WTC11 (cell line): ENCODE measurements around the gene KRTAP11-1. TPM values are rescaled to one million over a fixed set of nuclear protein-coding genes. Genes with fewer than 3 reads are reported as not detected.

Experiments used
- ATAC-seq: fragments of 200-7000 bp; cut with Tn5 transposase; 2 replicates; pipeline ENCODE4 v1.10.0; 2021; ENCODE audit warnings: mild to moderate bottlenecking, moderate library complexity
- CTCF ChIA-PET: fragments of 300-600 bp; sonication (Branson Sonifier 250); formaldehyde crosslinking; loops from one replicate; lab custom pipeline; 2021; ENCODE audit warnings: antibody characterized with exemption; lab: Charles Lee
- POLR2A ChIA-PET: fragments of 350-600 bp; sonication (Branson Sonifier 250); formaldehyde crosslinking; loops from one replicate; lab custom pipeline; 2021; ENCODE audit warnings: antibody characterized with exemption; lab: Charles Lee
- DNase-seq: peaks from one replicate; pipeline ENCODE4 v3.0.0; 2021; ENCODE audit warnings: low spot score
- H3K27ac Mint-ChIP-seq: 2 replicates; pipeline ENCODE4 v1.8.0; 2021; ENCODE audit warnings: mixed read lengths
- H3K27me3 Mint-ChIP-seq: 2 replicates; pipeline ENCODE4 v1.8.0; 2021; ENCODE audit warnings: low read depth, mild to moderate bottlenecking, moderate library complexity, mixed read lengths
- H3K36me3 Mint-ChIP-seq: 2 replicates; pipeline ENCODE4 v1.8.0; 2021; ENCODE audit warnings: mixed read lengths
- H3K4me1 Mint-ChIP-seq: 2 replicates; pipeline ENCODE4 v1.8.0; 2022; ENCODE audit warnings: mixed read lengths
- H3K4me3 Mint-ChIP-seq: 2 replicates; pipeline ENCODE4 v1.8.0; 2021; ENCODE audit warnings: mild to moderate bottlenecking, moderate library complexity, mixed read lengths
- H3K9me3 Mint-ChIP-seq: 2 replicates; pipeline ENCODE4 v1.8.0; 2021; ENCODE audit warnings: mixed read lengths
- FOXK1 ChIP-seq: sonication (generic); formaldehyde crosslinking; IDR thresholded peaks from 2 replicates; pipeline ENCODE4 v1.8.0; 2022; ENCODE audit warnings: mild to moderate bottlenecking, moderate library complexity, missing genetic modification reagents
- FOXP1 ChIP-seq: sonication (generic); formaldehyde crosslinking; IDR thresholded peaks from 2 replicates; pipeline ENCODE4 v1.8.0; 2022; ENCODE audit warnings: missing genetic modification reagents, mild to moderate bottlenecking, moderate library complexity, borderline replicate concordance
- NFATC4 ChIP-seq: fragments of 250-450 bp; sonication (Bioruptor Pico); IDR thresholded peaks from 2 replicates; pipeline ENCODE4 v1.9.0; 2021; ENCODE audit warnings: mild to moderate bottlenecking
- NFYB ChIP-seq: sonication (generic); formaldehyde crosslinking; conservative IDR thresholded peaks from 2 replicates; pipeline ENCODE4 v1.8.0; 2022; ENCODE audit warnings: low read depth, missing genetic modification reagents
- NR2C2 ChIP-seq: sonication (generic); formaldehyde crosslinking; IDR thresholded peaks from 2 replicates; pipeline ENCODE4 v1.8.0; 2022; ENCODE audit warnings: mild to moderate bottlenecking, missing genetic modification reagents
- SOX15 ChIP-seq: fragments of 250-450 bp; sonication (Bioruptor Pico); IDR thresholded peaks from 2 replicates; pipeline ENCODE4 v1.9.0; 2021; ENCODE audit warnings: mild to moderate bottlenecking
- TEAD1 ChIP-seq: sonication (generic); formaldehyde crosslinking; IDR thresholded peaks from 2 replicates; pipeline ENCODE4 v1.8.0; 2022; ENCODE audit warnings: mild to moderate bottlenecking, missing genetic modification reagents
- ZNF138 ChIP-seq: sonication (generic); formaldehyde crosslinking; conservative IDR thresholded peaks from 2 replicates; pipeline ENCODE4 v1.8.1; 2022; ENCODE audit warnings: mild to moderate bottlenecking, moderate library complexity, missing genetic modification reagents
- ZNF671 ChIP-seq: fragments of 250-450 bp; sonication (Bioruptor Pico); IDR thresholded peaks from 2 replicates; pipeline ENCODE4 v1.8.0; 2021; ENCODE audit warnings: mild to moderate bottlenecking
- total RNA-seq: library from RNA; stranded (reverse); gene quantifications from 3 replicates; pipeline ENCODE4 v1.2.3, GENCODE V29; 2021
- TF ChIP-seq, protein P1 (sequence below): fragments of 250-450 bp; sonication (Bioruptor Pico); conservative IDR thresholded peaks from 2 replicates; pipeline ENCODE4 v1.9.0; 2021; ENCODE audit warnings: mild to moderate bottlenecking
- TF ChIP-seq, protein P2 (sequence below): sonication (generic); formaldehyde crosslinking; IDR thresholded peaks from 2 replicates; pipeline ENCODE4 v1.8.1; 2023; ENCODE audit warnings: mild to moderate bottlenecking, missing genetic modification reagents
- TF ChIP-seq, protein P3 (sequence below): sonication (generic); formaldehyde crosslinking; IDR thresholded peaks from 2 replicates; pipeline ENCODE4 v1.8.1; 2023; ENCODE audit warnings: mild to moderate bottlenecking, missing genetic modification reagents
- TF ChIP-seq, protein P4 (sequence below): sonication (generic); formaldehyde crosslinking; IDR thresholded peaks from 2 replicates; pipeline ENCODE4 v1.8.1; 2023; ENCODE audit warnings: mild to moderate bottlenecking, missing genetic modification reagents, moderate library complexity
- TF ChIP-seq, protein P5 (sequence below): fragments of 200-600 bp; IDR thresholded peaks from 2 replicates; pipeline ENCODE4 v1.8.0; 2022; ENCODE audit warnings: antibody characterized with exemption
- TF ChIP-seq, protein P6 (sequence below): sonication (generic); formaldehyde crosslinking; IDR thresholded peaks from 2 replicates; pipeline ENCODE4 v1.8.1; 2022; ENCODE audit warnings: mild to moderate bottlenecking, missing genetic modification reagents, moderate library complexity, borderline replicate concordance
- TF ChIP-seq, protein P7 (sequence below): fragments of 250-450 bp; sonication (Bioruptor Pico); IDR thresholded peaks from 2 replicates; pipeline ENCODE4 v1.9.0; 2021; ENCODE audit warnings: mild to moderate bottlenecking, borderline replicate concordance
- TF ChIP-seq, protein P8 (sequence below): sonication (generic); formaldehyde crosslinking; IDR thresholded peaks from 2 replicates; pipeline ENCODE4 v1.8.0; 2022; ENCODE audit warnings: mild to moderate bottlenecking, missing genetic modification reagents

The KRTAP11-1 gene
- total RNA-seq, 1 experiment from 2014 or later: not detected

DNA sequence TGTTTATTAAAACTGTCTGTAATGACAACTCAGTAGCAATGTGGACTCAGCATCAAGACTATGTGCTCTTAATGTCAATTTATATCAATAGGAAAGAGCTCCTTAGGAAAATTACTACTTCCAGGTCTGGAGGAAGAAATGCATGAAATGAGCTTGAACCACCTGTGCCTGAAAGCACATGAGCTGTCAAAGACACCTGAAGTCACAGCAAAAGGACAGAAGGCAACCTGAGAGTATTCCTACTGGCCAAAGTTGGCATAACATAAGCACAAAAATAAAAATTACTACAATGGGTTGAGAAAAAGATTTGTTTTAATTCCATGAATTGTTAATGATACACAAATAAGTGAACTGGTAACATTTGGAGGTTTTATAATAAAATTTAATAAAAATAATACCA is 38.4 kb downstream of the KRTAP11-1 start:
- no peak overlapping the region for H3K27ac Mint-ChIP-seq
- ATAC-seq: no peak
- no peaks in the 10 kb centered on the region for H3K36me3 Mint-ChIP-seq
- H3K27me3 Mint-ChIP-seq: no peaks in the 10 kb centered on the region
- CTCF ChIA-PET: interaction anchor here (0.7 to 1.8 kb wide), 7 partner anchors 9 to 400 kb away, joined by 3 to 8 read pairs (median 3); no protein-coding TSS in a partner anchor
- TF ChIP-seq FOXK1: no peak
- no peak for TF ChIP-seq NFYB (CRISPR knock-in tag)
- TF ChIP-seq, protein P1, sequence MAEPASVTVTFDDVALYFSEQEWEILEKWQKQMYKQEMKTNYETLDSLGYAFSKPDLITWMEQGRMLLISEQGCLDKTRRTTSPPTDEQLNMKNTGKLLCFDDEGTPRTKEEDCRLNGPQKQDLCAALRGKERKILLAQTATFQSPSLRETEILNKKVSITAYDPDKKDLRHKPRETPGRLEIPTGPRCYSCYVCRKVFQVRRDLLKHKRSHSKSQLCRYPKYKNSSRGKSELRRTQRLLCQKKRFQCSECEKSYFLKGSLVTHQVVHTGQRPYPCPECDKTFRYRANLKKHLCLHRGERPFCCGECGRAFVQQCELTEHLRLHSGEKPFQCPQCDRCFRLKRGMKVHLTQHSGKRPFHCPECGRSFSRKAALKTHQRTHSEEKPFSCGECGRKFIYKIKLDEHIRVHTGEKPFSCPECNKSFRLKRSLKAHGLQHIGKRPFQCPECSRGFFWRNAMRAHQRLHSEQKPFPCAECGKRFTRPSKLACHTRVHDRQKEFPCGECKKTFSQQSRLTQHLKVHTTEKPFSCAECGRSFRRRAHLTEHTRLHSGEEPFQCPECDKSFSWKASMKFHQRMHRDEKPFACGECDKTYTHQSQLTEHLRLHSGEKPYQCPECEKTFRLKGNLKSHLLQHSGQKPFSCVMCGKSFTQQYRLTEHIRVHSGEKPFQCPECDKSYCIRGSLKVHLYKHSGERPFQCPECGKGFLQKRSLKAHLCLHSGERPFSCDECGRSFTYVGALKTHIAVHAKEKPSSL (CRISPR knock-in tag): no peak
- TF ChIP-seq, protein P2, sequence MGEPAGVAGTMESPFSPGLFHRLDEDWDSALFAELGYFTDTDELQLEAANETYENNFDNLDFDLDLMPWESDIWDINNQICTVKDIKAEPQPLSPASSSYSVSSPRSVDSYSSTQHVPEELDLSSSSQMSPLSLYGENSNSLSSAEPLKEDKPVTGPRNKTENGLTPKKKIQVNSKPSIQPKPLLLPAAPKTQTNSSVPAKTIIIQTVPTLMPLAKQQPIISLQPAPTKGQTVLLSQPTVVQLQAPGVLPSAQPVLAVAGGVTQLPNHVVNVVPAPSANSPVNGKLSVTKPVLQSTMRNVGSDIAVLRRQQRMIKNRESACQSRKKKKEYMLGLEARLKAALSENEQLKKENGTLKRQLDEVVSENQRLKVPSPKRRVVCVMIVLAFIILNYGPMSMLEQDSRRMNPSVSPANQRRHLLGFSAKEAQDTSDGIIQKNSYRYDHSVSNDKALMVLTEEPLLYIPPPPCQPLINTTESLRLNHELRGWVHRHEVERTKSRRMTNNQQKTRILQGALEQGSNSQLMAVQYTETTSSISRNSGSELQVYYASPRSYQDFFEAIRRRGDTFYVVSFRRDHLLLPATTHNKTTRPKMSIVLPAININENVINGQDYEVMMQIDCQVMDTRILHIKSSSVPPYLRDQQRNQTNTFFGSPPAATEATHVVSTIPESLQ: no peak
- no peak for TF ChIP-seq TEAD1 (CRISPR knock-in tag)
- no peak for TF ChIP-seq NFATC4
- no peak for TF ChIP-seq NR2C2 (CRISPR knock-in tag)
- TF ChIP-seq ZNF138: no peak
- TF ChIP-seq, protein P3, sequence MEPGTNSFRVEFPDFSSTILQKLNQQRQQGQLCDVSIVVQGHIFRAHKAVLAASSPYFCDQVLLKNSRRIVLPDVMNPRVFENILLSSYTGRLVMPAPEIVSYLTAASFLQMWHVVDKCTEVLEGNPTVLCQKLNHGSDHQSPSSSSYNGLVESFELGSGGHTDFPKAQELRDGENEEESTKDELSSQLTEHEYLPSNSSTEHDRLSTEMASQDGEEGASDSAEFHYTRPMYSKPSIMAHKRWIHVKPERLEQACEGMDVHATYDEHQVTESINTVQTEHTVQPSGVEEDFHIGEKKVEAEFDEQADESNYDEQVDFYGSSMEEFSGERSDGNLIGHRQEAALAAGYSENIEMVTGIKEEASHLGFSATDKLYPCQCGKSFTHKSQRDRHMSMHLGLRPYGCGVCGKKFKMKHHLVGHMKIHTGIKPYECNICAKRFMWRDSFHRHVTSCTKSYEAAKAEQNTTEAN (CRISPR knock-in tag): no peak
- TF ChIP-seq, protein P4, sequence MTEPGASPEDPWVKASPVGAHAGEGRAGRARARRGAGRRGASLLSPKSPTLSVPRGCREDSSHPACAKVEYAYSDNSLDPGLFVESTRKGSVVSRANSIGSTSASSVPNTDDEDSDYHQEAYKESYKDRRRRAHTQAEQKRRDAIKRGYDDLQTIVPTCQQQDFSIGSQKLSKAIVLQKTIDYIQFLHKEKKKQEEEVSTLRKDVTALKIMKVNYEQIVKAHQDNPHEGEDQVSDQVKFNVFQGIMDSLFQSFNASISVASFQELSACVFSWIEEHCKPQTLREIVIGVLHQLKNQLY (CRISPR knock-in tag): no peak
- DNase-seq: no peak
- H3K4me1 Mint-ChIP-seq: no peaks in the 10 kb centered on the region
- H3K4me3 Mint-ChIP-seq: no peak overlapping the region
- H3K9me3 Mint-ChIP-seq: no peaks in the 10 kb centered on the region
- POLR2A ChIA-PET: no interaction called here

DNA sequence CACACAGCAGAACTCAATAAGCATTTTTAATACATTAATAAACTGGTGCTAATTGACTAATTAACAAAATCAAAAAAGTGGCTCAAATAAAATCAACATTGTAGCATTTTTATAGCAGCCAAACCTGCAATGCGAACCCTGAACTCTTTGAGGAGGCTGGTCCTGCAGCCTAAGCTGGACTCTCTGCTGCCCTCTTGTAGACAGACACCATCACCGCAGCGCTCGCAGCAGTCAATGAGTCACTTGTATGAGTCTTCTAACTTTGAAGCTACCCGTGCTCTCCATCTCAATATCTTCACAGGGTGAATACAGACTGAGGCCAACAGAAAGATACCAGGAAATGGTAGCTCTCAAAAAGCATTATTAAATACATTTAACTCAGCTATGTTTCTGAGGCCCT is 42.1 kb downstream of the KRTAP11-1 start:
- H3K4me1 Mint-ChIP-seq: no peaks in the 10 kb centered on the region
- no peak overlapping the region for H3K4me3 Mint-ChIP-seq
- POLR2A ChIA-PET: no interaction called here
- CTCF ChIA-PET: interaction anchor here (0.6 to 2.0 kb wide), 29 partner anchors 8 to 430 kb away, joined by 3 to 22 read pairs (median 4); partner anchors contain the start of genes KRTAP19-8, KRTAP7-1 and KRTAP8-1
- no peaks in the 10 kb centered on the region for H3K27me3 Mint-ChIP-seq
- H3K9me3 Mint-ChIP-seq: no peaks in the 10 kb centered on the region
- H3K36me3 Mint-ChIP-seq: no peaks in the 10 kb centered on the region
- H3K27ac Mint-ChIP-seq: no peak overlapping the region
- DNase-seq: peak; percentile 73
- ATAC-seq: peak; percentile 98
- TF ChIP-seq FOXP1 (no peak), TEAD1 (CRISPR knock-in tag) (no peak), ZNF671 (CRISPR knock-in tag) (no peak), SOX15 (no peak)
- TF ChIP-seq, protein P5, sequence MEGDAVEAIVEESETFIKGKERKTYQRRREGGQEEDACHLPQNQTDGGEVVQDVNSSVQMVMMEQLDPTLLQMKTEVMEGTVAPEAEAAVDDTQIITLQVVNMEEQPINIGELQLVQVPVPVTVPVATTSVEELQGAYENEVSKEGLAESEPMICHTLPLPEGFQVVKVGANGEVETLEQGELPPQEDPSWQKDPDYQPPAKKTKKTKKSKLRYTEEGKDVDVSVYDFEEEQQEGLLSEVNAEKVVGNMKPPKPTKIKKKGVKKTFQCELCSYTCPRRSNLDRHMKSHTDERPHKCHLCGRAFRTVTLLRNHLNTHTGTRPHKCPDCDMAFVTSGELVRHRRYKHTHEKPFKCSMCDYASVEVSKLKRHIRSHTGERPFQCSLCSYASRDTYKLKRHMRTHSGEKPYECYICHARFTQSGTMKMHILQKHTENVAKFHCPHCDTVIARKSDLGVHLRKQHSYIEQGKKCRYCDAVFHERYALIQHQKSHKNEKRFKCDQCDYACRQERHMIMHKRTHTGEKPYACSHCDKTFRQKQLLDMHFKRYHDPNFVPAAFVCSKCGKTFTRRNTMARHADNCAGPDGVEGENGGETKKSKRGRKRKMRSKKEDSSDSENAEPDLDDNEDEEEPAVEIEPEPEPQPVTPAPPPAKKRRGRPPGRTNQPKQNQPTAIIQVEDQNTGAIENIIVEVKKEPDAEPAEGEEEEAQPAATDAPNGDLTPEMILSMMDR: peak; percentile 44; the same call in 1 of the 2 replicates
- TF ChIP-seq, protein P6, sequence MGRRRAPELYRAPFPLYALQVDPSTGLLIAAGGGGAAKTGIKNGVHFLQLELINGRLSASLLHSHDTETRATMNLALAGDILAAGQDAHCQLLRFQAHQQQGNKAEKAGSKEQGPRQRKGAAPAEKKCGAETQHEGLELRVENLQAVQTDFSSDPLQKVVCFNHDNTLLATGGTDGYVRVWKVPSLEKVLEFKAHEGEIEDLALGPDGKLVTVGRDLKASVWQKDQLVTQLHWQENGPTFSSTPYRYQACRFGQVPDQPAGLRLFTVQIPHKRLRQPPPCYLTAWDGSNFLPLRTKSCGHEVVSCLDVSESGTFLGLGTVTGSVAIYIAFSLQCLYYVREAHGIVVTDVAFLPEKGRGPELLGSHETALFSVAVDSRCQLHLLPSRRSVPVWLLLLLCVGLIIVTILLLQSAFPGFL (CRISPR knock-in tag): no peak
- TF ChIP-seq, protein P7, sequence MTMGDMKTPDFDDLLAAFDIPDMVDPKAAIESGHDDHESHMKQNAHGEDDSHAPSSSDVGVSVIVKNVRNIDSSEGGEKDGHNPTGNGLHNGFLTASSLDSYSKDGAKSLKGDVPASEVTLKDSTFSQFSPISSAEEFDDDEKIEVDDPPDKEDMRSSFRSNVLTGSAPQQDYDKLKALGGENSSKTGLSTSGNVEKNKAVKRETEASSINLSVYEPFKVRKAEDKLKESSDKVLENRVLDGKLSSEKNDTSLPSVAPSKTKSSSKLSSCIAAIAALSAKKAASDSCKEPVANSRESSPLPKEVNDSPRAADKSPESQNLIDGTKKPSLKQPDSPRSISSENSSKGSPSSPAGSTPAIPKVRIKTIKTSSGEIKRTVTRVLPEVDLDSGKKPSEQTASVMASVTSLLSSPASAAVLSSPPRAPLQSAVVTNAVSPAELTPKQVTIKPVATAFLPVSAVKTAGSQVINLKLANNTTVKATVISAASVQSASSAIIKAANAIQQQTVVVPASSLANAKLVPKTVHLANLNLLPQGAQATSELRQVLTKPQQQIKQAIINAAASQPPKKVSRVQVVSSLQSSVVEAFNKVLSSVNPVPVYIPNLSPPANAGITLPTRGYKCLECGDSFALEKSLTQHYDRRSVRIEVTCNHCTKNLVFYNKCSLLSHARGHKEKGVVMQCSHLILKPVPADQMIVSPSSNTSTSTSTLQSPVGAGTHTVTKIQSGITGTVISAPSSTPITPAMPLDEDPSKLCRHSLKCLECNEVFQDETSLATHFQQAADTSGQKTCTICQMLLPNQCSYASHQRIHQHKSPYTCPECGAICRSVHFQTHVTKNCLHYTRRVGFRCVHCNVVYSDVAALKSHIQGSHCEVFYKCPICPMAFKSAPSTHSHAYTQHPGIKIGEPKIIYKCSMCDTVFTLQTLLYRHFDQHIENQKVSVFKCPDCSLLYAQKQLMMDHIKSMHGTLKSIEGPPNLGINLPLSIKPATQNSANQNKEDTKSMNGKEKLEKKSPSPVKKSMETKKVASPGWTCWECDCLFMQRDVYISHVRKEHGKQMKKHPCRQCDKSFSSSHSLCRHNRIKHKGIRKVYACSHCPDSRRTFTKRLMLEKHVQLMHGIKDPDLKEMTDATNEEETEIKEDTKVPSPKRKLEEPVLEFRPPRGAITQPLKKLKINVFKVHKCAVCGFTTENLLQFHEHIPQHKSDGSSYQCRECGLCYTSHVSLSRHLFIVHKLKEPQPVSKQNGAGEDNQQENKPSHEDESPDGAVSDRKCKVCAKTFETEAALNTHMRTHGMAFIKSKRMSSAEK (CRISPR knock-in tag): no peak
- TF ChIP-seq, protein P8, sequence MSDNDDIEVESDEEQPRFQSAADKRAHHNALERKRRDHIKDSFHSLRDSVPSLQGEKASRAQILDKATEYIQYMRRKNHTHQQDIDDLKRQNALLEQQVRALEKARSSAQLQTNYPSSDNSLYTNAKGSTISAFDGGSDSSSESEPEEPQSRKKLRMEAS (CRISPR knock-in tag): no peak
